Muscle of leg (tissue), 11 donors: Measurements from ENCODE around the gene SHC3. TPM values are rescaled to one million over a fixed set of nuclear protein-coding genes. Genes with fewer than 3 reads are reported as not detected.
A peak's percentile ranks its signal among the peaks of the same experiment; 100 is the strongest.

Experiments used
- DNase-seq: peaks from one replicate; pipeline ENCODE4 v3.0.0; 2013
- H3K27ac ChIP-seq: one replicate; pipeline ENCODE4 v1.5.1; 2013; ENCODE audit warnings: mild to moderate bottlenecking, low read length, control low read depth
- H3K27me3 ChIP-seq: one replicate; pipeline ENCODE4 v1.6.1; 2013; ENCODE audit warnings: low read length; ENCODE audit not compliant: control insufficient read depth, insufficient read depth
- H3K36me3 ChIP-seq: one replicate; pipeline ENCODE4 v1.6.1; 2013; ENCODE audit warnings: low read length; ENCODE audit not compliant: control insufficient read depth, insufficient read depth
- H3K4me1 ChIP-seq: one replicate; pipeline ENCODE4 v1.6.1; 2013; ENCODE audit warnings: low read length; ENCODE audit not compliant: control insufficient read depth, insufficient read depth
- H3K4me3 ChIP-seq: one replicate; pipeline ENCODE4 v1.5.1; 2013; ENCODE audit warnings: low read length, control low read depth
- H3K9me3 ChIP-seq: replicated peaks from 2 replicates; pipeline ENCODE4 v1.6.1; 2013; ENCODE audit warnings: low read depth, low read length; ENCODE audit not compliant: control insufficient read depth
- WGBS: methylation state at CpG from one replicate; pipeline ENCODE4 v1.1.5; 2013; ENCODE audit warnings: missing lambda C conversion rate; ENCODE audit not compliant: insufficient coverage; 5-methylcytosine and 5-hydroxymethylcytosine counted together
- polyA plus RNA-seq, 8 donors: library from polyadenylated mRNA; unstranded; fragments of 120-200 nt; gene quantifications; one replicate each; pipeline versions ENCODE4 v1.2.1 to v1.2.3, GENCODE V29; 2013; ENCODE audit warnings: inconsistent platforms in 1 of 8, low replicate concordance in 1 of 8; ENCODE audit not compliant: insufficient read length in 8 of 8, insufficient read depth in 1 of 8
- total RNA-seq: library from RNA; stranded (reverse); fragments of 120-200 nt; gene quantifications from one replicate; pipeline ENCODE4 v1.2.4, GENCODE V29; 2013

SHC3 gene
- total and polyA plus RNA-seq, 9 donors: 0.45 to 1.1 (median 0.65) TPM

DNA sequence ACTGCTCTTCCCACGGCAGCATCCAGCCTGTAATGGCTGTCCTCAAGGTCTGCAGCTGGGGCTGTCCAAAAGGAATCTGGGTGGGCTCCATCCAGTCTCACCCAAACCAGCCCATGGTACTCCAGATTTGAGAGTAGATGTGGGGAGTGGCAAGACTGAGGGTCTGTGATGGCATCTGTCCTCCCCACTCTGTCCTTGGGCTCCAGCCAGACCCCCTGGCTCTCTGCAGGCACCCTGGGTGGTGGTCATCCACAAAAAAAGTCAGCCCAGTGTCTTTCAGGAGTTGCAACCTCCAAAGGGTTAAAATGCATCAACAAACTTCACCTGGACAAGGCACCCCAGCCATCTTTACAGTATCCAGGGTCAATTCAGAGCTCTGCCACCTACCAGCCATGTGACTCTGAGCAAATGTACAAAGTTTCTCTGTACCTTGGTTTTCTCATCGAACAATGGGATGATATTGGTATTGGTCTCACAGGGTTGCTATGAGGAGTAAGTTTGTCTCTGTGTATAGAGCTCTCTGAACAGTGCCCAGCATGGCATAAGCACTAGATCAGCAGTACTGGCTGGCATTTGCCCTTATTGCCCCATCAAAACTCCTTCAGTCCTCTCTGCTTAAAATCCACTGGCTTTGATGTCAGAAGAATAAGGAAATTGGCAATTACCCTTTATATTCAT lies 194.6 kb downstream of the SHC3 start:
- Histone ChIP-seq H3K36me3 (no peaks in the 10 kb centered on the region), H3K27me3 (no peaks in the 10 kb centered on the region), H3K27ac (no peak overlapping the region), H3K4me3 (no peak overlapping the region), H3K9me3 (peaks cover 8% of the 10 kb centered on the region), H3K4me1 (peaks cover 1% of the 10 kb centered on the region)
- WGBS: 100% methylated on average over 1 of the region's 2 CpGs
- no peak for DNase-seq

GRCh38 chr9:88980740-88981203 lies 197.8 kb downstream of the SHC3 start:
- H3K27ac ChIP-seq: peak overlapping the region; percentile 15
- H3K36me3 ChIP-seq: no peaks in the 10 kb centered on the region
- no peak overlapping the region for H3K4me3 ChIP-seq
- DNase-seq: peak; percentile 77
- peaks cover 4% of the 10 kb centered on the region for H3K4me1 ChIP-seq
- peaks cover 8% of the 10 kb centered on the region for H3K9me3 ChIP-seq
- no CpG with 5 or more reads among the region's 1 CpG for WGBS
- no peaks in the 10 kb centered on the region for H3K27me3 ChIP-seq

GRCh38 chr9:88979791-88980190 lies 198.8 kb downstream of the SHC3 start:
- Histone ChIP-seq H3K4me1 (peaks cover 4% of the 10 kb centered on the region), H3K27me3 (no peaks in the 10 kb centered on the region), H3K27ac (no peak overlapping the region), H3K4me3 (no peak overlapping the region), H3K9me3 (peaks cover 8% of the 10 kb centered on the region), H3K36me3 (no peaks in the 10 kb centered on the region)
- DNase-seq: no peak
- WGBS: no CpG with 5 or more reads among the region's 2 CpGs

GRCh38 chr9:88979021-88979420 lies 199.6 kb downstream of the SHC3 start:
- H3K36me3 ChIP-seq: no peaks in the 10 kb centered on the region
- no peaks in the 10 kb centered on the region for H3K27me3 ChIP-seq
- H3K27ac ChIP-seq: no peak overlapping the region
- H3K4me3 ChIP-seq: no peak overlapping the region
- H3K4me1 ChIP-seq: peaks cover 4% of the 10 kb centered on the region
- DNase-seq: peak; percentile 43
- H3K9me3 ChIP-seq: peaks cover 8% of the 10 kb centered on the region
- no CpG with 5 or more reads among the region's 2 CpGs for WGBS

DNA sequence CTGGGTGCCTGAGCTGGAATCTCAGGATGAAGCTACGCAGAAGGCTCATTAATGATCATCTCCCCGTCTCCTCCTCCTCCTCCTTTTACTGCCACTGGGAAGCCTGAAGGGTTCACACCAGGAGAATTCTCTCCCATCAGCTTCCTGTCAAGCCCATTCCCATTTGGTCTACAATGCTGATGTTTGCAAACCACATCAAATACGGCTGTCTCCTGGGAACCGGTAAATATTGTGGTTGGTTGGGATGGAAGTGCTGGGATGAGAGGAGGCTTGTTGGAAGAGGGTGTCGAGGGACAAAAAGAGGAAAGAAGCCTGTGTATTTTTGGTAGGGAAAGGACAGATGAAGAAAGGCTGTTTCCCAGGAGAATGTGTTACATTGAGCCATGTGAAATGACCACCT lies 200.6 kb downstream of the SHC3 start:
- H3K4me3 ChIP-seq: no peak overlapping the region
- H3K36me3 ChIP-seq: no peaks in the 10 kb centered on the region
- no peaks in the 10 kb centered on the region for H3K27me3 ChIP-seq
- H3K4me1 ChIP-seq: peaks cover 4% of the 10 kb centered on the region
- peak; percentile 57 for DNase-seq
- H3K9me3 ChIP-seq: peaks cover 8% of the 10 kb centered on the region
- no peak overlapping the region for H3K27ac ChIP-seq
- 49% methylated on average over 4 of the region's 5 CpGs for WGBS

DNA sequence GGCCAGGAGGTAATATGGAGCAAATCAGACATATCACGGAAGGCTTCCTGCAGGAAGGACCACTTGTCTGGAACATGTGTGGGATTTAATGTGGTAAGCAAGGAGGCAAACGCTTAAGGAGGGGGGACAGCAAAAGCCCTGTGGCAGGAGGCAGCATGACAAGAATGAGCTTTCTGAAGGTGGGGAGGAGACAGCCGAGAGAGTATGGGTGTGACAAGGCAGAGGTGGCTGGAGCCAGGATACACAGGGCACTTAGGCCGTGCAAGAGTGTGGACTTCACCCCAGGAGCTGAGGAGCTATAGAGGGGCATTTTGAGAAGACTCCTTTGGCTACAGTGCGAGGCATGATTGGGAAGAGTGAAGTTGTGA lies 201.7 kb downstream of the SHC3 start:
- 93% methylated on average over 5 of the region's 5 CpGs for WGBS
- no peak for DNase-seq
- H3K9me3 ChIP-seq: peaks cover 7% of the 10 kb centered on the region

GRCh38 chr9:88975966-88976889 lies 202.4 kb downstream of the SHC3 start:
- DNase-seq: no peak
- Histone ChIP-seq H3K4me1 (peaks cover 4% of the 10 kb centered on the region), H3K9me3 (peaks cover 2% of the 10 kb centered on the region), H3K36me3 (no peaks in the 10 kb centered on the region), H3K4me3 (no peak overlapping the region), H3K27me3 (no peaks in the 10 kb centered on the region), H3K27ac (no peak overlapping the region)
- 77% methylated on average over 4 of the region's 8 CpGs for WGBS

More for the DNA sequence above, 201.7 kb downstream of the SHC3 start:
- H3K4me3 ChIP-seq: no peak overlapping the region
- peaks cover 4% of the 10 kb centered on the region for H3K4me1 ChIP-seq
- no peaks in the 10 kb centered on the region for H3K27me3 ChIP-seq
- no peak overlapping the region for H3K27ac ChIP-seq
- H3K36me3 ChIP-seq: no peaks in the 10 kb centered on the region

- no peak for DNase-seq
- WGBS: 33% methylated on average over 1 of the region's 7 CpGs
- no peaks in the 10 kb centered on the region for H3K27me3 ChIP-seq
Observed at GRCh38 chr9:88974641-88975040, 204.0 kb downstream of the SHC3 start.

DNA sequence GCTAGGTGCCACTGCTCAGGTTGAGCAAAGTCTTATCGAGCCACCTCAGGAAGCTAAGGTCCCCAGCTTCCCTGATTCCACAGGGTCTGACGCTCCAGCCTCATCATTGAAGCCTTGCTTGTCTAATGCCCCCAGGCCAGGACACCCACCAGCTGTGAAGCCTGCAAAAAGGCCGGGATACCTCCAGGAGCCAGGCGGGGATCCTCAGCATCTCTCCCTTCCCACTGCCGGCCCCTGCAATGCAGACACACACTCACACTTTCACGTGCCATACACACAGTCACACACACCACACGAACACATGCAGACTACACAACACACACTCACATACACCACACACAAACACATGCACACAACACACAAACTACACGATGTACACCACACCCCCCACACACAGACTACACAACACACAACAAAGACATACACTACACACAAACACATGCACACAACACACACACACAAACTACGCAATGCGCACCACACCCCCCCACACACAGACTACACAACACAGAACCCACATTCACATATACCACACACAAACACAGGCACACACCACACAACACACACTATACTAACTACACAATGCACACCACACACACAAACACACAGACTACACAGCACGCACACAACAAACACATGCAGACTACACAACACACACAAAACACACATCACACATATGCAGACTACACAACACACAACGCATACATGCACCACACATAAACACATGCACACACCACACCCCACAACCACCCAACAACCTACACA lies 205.2 kb downstream of the SHC3 start:
- no peak for DNase-seq
- Histone ChIP-seq H3K27ac (no peak overlapping the region), H3K36me3 (no peaks in the 10 kb centered on the region), H3K9me3 (peaks cover 2% of the 10 kb centered on the region), H3K4me1 (peaks cover 2% of the 10 kb centered on the region), H3K27me3 (no peaks in the 10 kb centered on the region), H3K4me3 (no peak overlapping the region)
- WGBS: 90% methylated on average over 12 of the region's 12 CpGs

More at GRCh38 chr9:88974641-88975040, 204.0 kb downstream of the SHC3 start:
- H3K4me3 ChIP-seq: no peak overlapping the region
- H3K4me1 ChIP-seq: peaks cover 4% of the 10 kb centered on the region
- no peaks in the 10 kb centered on the region for H3K36me3 ChIP-seq
- no peak overlapping the region for H3K27ac ChIP-seq
- peaks cover 2% of the 10 kb centered on the region for H3K9me3 ChIP-seq

DNA sequence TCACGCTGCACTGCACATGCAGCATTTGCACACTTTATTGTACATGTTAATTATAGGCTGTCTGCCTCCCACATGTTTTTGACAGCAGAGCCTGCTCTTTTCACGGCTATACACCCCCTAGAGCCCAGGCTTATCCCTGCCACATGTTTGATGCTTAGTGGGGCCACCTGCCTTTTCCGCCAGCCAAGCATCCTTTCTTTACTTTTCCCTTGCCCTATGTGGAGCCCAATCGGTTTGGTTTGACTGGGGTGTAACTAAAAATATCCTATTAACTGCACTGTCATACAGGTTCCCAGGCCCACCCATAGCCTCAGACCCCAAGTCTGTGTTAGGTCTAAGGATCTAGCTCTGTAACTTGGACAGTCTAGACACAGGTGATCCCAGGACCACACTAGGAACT lies 206.2 kb downstream of the SHC3 start:
- no peaks in the 10 kb centered on the region for H3K36me3 ChIP-seq
- H3K27ac ChIP-seq: no peak overlapping the region
- 100% methylated on average over 1 of the region's 4 CpGs for WGBS
- H3K4me3 ChIP-seq: no peak overlapping the region
- no peak for DNase-seq
- peaks cover 2% of the 10 kb centered on the region for H3K9me3 ChIP-seq
- no peaks in the 10 kb centered on the region for H3K27me3 ChIP-seq
- H3K4me1 ChIP-seq: no peaks in the 10 kb centered on the region
